ENCODE results near the gene RBM38.

RBM38 gene

GRCh38 chr20:57404419-57405072, 13.3 kb downstream of the RBM38 start:
- TF ChIP-seq CTCF (IDR thresholded peaks at IDR 0.05; ENCODE audit: control insufficient read depth, extremely low read depth, insufficient read depth), result no peak
- H3K4me3 ChIP-seq (ENCODE audit: low read depth, low read length), result no peak overlapping the region
- no peak for DNase-seq (ENCODE audit: low read depth)

DNA sequence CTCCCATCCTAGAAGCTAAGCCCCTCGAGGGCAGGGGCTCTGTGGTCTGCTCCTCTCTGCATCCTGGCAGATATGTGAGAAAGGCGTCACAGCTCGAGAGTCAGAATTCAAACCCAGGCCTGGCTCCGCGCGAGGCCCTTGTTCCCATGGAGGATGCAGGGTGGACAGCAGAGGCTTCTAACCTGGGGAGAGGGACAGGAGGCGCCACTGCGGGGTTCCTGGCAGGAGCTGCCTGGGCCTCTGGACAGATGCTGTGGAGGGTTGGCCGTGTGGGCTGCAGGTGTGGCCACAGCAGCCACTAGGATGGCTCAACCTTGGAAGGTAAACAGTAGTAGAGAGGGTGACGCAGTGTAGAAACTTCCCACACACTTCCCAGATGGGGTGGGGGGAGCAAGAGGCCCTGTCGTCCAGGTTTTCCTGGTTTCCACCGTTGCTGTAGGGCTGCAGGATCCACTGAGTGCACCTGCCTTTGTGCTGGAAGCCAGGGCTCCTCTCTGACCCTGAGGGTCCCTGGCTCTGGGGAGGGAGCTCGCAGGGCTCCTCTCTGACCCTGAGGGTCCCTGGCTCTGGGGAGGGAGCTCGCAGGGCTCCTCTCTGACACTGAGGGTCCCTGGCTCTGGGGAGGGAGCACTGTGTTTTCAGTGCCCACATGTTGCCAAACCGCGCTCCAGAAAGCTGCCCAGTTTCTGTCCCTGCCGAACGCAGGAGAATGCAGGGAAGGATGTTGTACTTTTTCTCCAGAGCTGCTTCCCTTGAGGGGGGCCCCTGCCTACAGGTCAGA, 14.2 kb downstream of the RBM38 start:
- H3K4me3 ChIP-seq (ENCODE audit: low read depth, low read length), result no peak overlapping the region
- no peak for TF ChIP-seq CTCF (IDR thresholded peaks at IDR 0.05; ENCODE audit: control insufficient read depth, extremely low read depth, insufficient read depth)

DNA sequence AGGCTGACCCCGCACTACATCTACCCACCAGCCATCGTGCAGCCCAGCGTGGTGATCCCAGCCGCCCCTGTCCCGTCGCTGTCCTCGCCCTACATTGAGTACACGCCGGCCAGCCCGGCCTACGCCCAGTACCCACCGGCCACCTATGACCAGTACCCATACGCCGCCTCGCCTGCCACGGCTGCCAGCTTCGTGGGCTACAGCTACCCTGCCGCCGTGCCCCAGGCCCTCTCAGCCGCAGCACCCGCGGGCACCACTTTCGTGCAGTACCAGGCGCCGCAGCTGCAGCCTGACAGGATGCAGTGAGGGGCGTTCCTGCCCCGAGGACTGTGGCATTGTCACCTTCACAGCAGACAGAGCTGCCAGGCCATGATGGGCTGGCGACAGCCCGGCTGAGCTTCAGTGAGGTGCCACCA, 16.4 kb downstream of the RBM38 start:
- TF ChIP-seq CTCF (IDR thresholded peaks at IDR 0.05; ENCODE audit: control insufficient read depth, extremely low read depth, insufficient read depth), result no peak
- DNase-seq (ENCODE audit: low read depth), result no peak

More for the DNA sequence above, 14.2 kb downstream of the RBM38 start:
- DNase-seq (ENCODE audit: low read depth), result no peak

GRCh38 chr20:57408131-57408530, 16.9 kb downstream of the RBM38 start:
- TF ChIP-seq CTCF (IDR thresholded peaks at IDR 0.05; ENCODE audit: control insufficient read depth, extremely low read depth, insufficient read depth), result no peak
- no peak for DNase-seq (ENCODE audit: low read depth)
- H3K4me3 ChIP-seq (ENCODE audit: low read depth, low read length), result no peak overlapping the region

More for the DNA sequence above, 16.4 kb downstream of the RBM38 start:
- H3K4me3 ChIP-seq (ENCODE audit: low read depth, low read length), result no peak overlapping the region

GRCh38 chr20:57408536-57409233, 17.5 kb downstream of the RBM38 start:
- H3K4me3 ChIP-seq (ENCODE audit: low read depth, low read length), result no peak overlapping the region
- TF ChIP-seq CTCF (IDR thresholded peaks at IDR 0.05; ENCODE audit: control insufficient read depth, extremely low read depth, insufficient read depth), result no peak
- no peak for DNase-seq (ENCODE audit: low read depth)

GRCh38 chr20:57409316-57409671, 18.1 kb downstream of the RBM38 start:
- DNase-seq (ENCODE audit: low read depth), result no peak

More at GRCh38 chr20:57409316-57409671, 18.1 kb downstream of the RBM38 start:
- no peak overlapping the region for H3K4me3 ChIP-seq (ENCODE audit: low read depth, low read length)
- TF ChIP-seq CTCF (IDR thresholded peaks at IDR 0.05; ENCODE audit: control insufficient read depth, extremely low read depth, insufficient read depth), result no peak
